Measurements from ENCODE around the gene SLF2.

The SLF2 gene

DNA sequence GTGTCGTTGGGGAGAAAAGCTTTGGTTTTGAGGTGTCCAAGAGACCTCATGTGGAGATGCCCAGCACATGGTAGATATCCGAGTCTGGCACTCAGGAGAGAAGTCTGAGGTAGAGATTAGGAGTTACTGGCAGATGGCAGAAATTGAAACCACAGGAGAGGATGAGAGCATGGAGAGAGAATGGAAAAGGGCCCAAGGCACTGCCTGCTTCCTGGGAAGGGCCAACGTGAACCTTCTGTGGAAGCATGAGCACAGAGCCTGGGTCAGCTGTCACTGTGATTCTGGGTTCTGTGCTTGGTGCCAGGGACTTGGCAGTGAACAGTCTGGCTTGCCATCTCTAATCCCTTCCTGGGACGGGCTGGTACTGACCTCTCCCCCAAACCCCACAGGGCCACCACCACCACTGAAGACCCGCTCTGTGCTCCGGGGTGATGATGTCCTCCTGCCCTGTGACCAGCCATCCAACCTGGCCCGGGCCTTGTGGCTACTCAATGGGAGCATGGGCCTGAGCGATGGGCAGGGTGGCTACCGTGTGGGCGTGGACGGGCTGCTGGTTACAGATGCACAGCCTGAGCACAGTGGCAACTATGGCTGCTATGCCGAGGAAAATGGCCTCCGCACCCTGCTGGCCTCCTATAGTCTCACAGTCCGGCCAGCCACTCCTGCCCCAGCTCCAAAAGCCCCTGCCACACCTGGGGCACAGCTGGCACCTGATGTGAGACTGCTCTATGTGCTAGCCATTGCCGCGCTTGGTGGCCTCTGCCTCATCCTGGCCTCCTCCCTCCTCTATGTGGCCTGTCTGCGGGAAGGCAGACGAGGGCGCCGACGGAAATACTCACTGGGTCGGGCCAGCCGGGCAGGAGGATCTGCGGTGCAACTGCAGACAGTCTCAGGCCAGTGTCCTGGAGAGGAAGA lies 70.4 kb downstream of the SLF2 start:
- no peak for DNase-seq

- DNase-seq: peak; percentile 9
These were observed 71.3 kb downstream of the SLF2 start for GRCh38 chr10:100983868-100984671.

- DNase-seq: peak; percentile 15
These were observed 72.0 kb downstream of the SLF2 start for GRCh38 chr10:100984672-100985177.

DNA sequence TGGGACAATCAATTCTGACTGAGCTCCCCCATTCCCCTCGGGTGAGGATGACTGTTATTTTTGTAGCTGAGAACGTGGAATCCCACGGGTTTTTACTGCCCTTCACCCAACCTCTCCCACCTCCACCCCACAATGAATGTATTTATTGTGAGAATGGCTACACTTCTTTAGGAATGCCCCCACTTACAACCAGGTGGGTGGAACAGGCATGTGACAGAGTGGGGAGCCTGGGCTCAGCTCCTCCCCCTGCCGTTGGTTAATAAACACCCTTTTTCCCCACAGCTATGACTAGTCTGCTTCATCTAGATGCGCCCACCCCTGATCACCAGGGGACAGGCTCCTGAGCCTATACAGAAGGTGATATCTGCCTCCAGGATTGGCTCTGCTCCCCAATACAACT lies 72.6 kb downstream of the SLF2 start:
- no peak for DNase-seq

DNA sequence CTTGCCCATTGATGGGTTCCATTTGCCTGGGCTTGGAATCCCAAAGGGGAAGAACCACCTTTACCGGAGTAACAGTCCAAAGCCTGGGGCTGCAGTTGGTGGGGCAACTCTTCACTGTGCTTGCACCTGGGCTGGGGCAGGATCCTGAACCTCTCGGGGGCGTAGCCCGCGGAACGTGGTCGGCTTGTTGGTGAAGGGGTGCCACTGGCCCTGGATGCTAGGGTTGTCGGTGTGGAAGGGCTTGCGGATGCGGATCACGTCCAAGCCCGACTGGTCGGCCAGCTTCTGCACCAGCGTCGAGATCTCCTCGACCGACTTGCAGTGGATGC lies 73.8 kb downstream of the SLF2 start:
- DNase-seq: no peak

DNA sequence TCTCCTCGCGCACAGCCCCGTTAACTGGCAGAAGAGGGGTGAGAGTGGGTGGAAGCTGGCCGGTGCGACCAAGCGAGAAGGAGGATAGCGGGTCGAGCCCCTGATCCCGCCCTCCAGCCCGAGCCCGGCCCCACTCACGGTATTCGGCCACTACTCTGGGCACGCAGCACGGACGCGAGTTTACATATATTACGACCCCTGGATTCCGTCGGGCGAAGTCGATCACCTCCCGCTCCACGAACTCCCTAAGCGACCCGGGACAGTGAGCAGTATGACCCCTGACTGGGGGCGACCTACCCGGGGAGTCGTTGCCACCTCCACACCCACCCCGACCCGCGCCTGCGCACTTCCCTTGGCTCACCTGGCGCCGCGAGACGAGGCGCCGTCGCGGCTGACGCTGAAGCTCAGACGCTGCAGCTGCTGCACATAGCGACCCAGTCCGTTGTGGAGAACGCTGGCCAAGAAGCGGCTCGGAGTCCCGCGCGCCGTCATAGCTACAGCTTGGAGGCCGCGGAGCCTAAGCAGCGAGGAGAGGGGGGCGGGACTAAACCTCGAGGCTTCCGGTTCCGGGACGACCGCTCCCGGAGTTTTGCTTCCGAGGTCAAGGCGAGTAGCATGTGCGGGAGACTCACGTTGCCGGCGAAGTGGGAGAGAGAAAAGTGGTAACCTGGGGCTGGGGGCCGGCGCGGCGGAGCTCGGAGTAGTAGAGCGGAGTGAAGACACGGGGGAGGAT lies 74.4 kb downstream of the SLF2 start, which contains the start of the genes MRPL43 and TWNK:
TSS of gene MRPL43 (minus strand) at position 546 of the 733 bp plus-strand sequence. CDS start at position 492, 54 bp downstream.
TSS of gene TWNK (plus strand) at position 592 of the 733 bp plus-strand sequence. CDS start 668 bp downstream, outside the sequence.
- peak; percentile 85 for DNase-seq

GRCh38 chr10:100987685-100988049 lies 74.9 kb downstream of the SLF2 start:
- no peak for DNase-seq

GRCh38 chr10:100988166-100988565 lies 75.4 kb downstream of the SLF2 start:
- DNase-seq: no peak

GRCh38 chr10:100989088-100989487 lies 76.3 kb downstream of the SLF2 start:
- DNase-seq: no peak

- DNase-seq: no peak
These were observed 81.4 kb downstream of the SLF2 start for GRCh38 chr10:100993986-100994708.

- DNase-seq: no peak
These were observed 82.4 kb downstream of the SLF2 start for GRCh38 chr10:100995181-100995580.

GRCh38 chr10:100996678-100997359 lies 84.1 kb downstream of the SLF2 start:
- DNase-seq: peak; percentile 42

- peak; percentile 79 for DNase-seq
These were observed 84.8 kb downstream of the SLF2 start for GRCh38 chr10:100997360-100998182.

- peak; percentile 63 for DNase-seq
These were observed 85.6 kb downstream of the SLF2 start for GRCh38 chr10:100998183-100998990.

GRCh38 chr10:100998991-100999741 lies 86.4 kb downstream of the SLF2 start:
- peak; percentile 85 for DNase-seq

GRCh38 chr10:100999742-101000126 lies 87.0 kb downstream of the SLF2 start, which contains the start of gene LZTS2:
Gene LZTS2, plus strand, starts transcription at chr10:100999808. Its CDS starts 2,731 bp downstream, at chr10:101002539.
- DNase-seq: no peak

GRCh38 chr10:101000127-101000914 lies 87.6 kb downstream of the SLF2 start:
- DNase-seq: no peak
